ENCODE data around the gene FANCB. TPM values are rescaled to one million over a fixed set of nuclear protein-coding genes. Genes with fewer than 3 reads are reported as not detected.

Gene FANCB
- total and polyA plus RNA-seq, 2 of the 13 experiments (the other 11 are each of a cell fraction or from before 2014, with no cell fraction given), result 1.0 to 5.8 TPM

GRCh38 chrX:14872851-14873675 lies at the start of gene FANCB, which contains the start of gene MOSPD2 (continued):
- no peak for TF ChIP-seq ZBTB40 (IDR thresholded peaks at IDR 0.05)
- no peak for TF ChIP-seq ZBTB40 (CRISPR knock-in tag; IDR thresholded peaks at IDR 0.05)
- TF ChIP-seq CSRNP2 (CRISPR knock-in tag; conservative IDR thresholded peaks at IDR 0.05; ENCODE audit: low read depth), result no peak
- TF ChIP-seq RELA (CRISPR knock-in tag; IDR thresholded peaks at IDR 0.05), result no peak
- TF ChIP-seq GABPA (IDR thresholded peaks at IDR 0.05; ENCODE audit: low read depth, low read length), result peak; percentile 63
- peak; percentile 79 for TF ChIP-seq GABPA (CRISPR knock-in tag; IDR thresholded peaks at IDR 0.05; ENCODE audit: low read depth)
- no peak for TF ChIP-seq RARA (CRISPR knock-in tag; IDR thresholded peaks at IDR 0.05)
- TF ChIP-seq ESRRA (CRISPR knock-in tag; IDR thresholded peaks at IDR 0.05; ENCODE audit: low read depth), result no peak
- TF ChIP-seq GLMP (CRISPR knock-in tag; IDR thresholded peaks at IDR 0.05; ENCODE audit: borderline replicate concordance), result no peak
- TF ChIP-seq JUN (CRISPR knock-in tag; IDR thresholded peaks at IDR 0.05), result no peak
- TF ChIP-seq SNRNP70 (IDR thresholded peaks at IDR 0.05; ENCODE audit: low read depth, low read length), result no peak
- no peak for TF ChIP-seq DNMT3B (CRISPR knock-in tag; conservative IDR thresholded peaks at IDR 0.05)
- no peak for TF ChIP-seq ZBTB14 (CRISPR knock-in tag; IDR thresholded peaks at IDR 0.05)
- no peak for TF ChIP-seq ATM (IDR thresholded peaks at IDR 0.05; ENCODE audit: borderline replicate concordance)
- no peak for TF ChIP-seq ZNF367 (CRISPR knock-in tag; IDR thresholded peaks at IDR 0.05; ENCODE audit: borderline replicate concordance)
